Choroid plexus epithelial cell (primary cell): Measurements from ENCODE around the gene UBE2L6.
"Not testable (repeated sequence)": the region's sequence is repeated elsewhere in the genome, so short reads cannot be mapped to it uniquely, and the experiment has no call there.

Experiments
- DNase-seq: peaks from one replicate; pipeline ENCODE4 v3.0.0-alpha.2; 2010; ENCODE audit warnings: low read depth
- H3K4me3 ChIP-seq: 2 replicates; pipeline ENCODE4 v1.5.1; 2011; ENCODE audit warnings: low read depth, mild to moderate bottlenecking, control low read depth, low read length, moderate library complexity
- TF ChIP-seq, protein P1 (sequence below): conservative IDR thresholded peaks from 2 replicates; pipeline ENCODE4 v1.5.1; 2011; ENCODE audit warnings: low read depth, mild to moderate bottlenecking, control low read depth, inconsistent platforms, low read length, moderate library complexity

The UBE2L6 gene

DNA sequence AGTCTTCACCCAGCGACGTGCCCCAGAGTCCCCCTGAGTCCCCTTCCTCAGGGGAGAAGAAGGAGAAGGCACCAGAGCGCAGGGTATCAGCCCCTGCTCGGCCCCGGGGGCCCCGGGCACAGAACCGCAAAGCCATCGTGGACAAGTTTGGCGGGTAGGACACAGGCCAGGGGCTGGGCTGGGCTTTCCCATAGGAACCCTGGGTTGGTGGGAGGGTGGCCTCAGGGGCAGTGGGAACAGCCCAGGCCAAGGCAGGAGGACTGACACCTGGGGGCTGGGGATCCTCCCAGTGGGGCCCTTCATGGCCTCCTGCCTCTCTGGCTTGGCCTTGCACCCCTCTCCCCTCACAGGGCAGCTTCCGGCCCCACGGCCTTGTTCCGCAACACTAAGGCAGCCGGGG lies 21.6 kb downstream of the UBE2L6 start:
- H3K4me3 ChIP-seq: no peak overlapping the region
- no peak for DNase-seq
- TF ChIP-seq, protein P1, sequence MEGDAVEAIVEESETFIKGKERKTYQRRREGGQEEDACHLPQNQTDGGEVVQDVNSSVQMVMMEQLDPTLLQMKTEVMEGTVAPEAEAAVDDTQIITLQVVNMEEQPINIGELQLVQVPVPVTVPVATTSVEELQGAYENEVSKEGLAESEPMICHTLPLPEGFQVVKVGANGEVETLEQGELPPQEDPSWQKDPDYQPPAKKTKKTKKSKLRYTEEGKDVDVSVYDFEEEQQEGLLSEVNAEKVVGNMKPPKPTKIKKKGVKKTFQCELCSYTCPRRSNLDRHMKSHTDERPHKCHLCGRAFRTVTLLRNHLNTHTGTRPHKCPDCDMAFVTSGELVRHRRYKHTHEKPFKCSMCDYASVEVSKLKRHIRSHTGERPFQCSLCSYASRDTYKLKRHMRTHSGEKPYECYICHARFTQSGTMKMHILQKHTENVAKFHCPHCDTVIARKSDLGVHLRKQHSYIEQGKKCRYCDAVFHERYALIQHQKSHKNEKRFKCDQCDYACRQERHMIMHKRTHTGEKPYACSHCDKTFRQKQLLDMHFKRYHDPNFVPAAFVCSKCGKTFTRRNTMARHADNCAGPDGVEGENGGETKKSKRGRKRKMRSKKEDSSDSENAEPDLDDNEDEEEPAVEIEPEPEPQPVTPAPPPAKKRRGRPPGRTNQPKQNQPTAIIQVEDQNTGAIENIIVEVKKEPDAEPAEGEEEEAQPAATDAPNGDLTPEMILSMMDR: no peak

- TF ChIP-seq, protein P1: no peak
- no peak overlapping the region for H3K4me3 ChIP-seq
- no peak for DNase-seq
Observed at GRCh38 chr11:57544566-57544965, 22.9 kb downstream of the UBE2L6 start.

GRCh38 chr11:57543593-57543992 lies 23.9 kb downstream of the UBE2L6 start:
- DNase-seq: no peak
- H3K4me3 ChIP-seq: no peak overlapping the region
- TF ChIP-seq, protein P1: no peak

- no peak for DNase-seq
- TF ChIP-seq, protein P1: no peak
- H3K4me3 ChIP-seq: no peak overlapping the region
Observed at GRCh38 chr11:57542582-57542981, 24.9 kb downstream of the UBE2L6 start.

DNA sequence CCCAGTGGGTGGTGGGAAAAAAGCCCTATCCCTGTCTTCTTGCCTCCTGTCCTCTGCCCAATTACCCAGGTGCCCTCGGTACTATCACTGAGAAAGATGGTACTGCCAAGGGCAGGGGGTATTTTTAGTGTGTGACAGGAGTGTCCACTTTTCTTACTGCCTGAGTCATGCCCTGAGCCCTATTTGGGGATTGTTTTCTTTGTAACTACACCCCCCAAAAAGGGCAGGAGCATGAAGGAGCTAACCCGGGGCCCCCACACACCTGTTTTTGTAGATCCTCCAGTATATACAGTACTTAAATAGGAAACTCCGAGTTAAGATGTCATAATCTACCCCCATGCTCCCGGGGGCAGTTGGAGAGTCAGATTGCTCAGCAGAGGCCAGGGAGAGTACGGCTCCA lies 26.3 kb downstream of the UBE2L6 start:
- H3K4me3 ChIP-seq: no peak overlapping the region
- no peak for DNase-seq
- TF ChIP-seq, protein P1: no peak

DNA sequence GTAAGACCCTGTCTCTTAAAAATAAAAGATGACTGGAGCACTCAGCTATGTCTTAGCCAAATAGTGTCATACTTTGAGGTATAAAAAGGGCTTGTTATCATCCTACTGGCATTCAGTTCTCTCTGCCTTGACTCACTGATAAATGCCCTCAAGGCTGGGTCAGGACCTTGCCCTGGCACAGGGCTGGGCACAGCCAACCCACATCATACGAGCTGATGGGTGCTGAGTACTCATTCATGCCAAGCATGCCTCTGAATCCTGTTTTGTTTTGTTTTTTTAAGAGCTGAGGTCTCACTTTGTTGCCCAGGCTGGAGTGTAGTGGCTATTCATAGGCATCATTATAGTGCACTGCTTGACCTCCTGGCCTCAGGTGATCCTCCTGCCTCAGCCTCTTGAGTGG lies 28.1 kb downstream of the UBE2L6 start:
- no peak for DNase-seq
- TF ChIP-seq, protein P1: no peak

DNA sequence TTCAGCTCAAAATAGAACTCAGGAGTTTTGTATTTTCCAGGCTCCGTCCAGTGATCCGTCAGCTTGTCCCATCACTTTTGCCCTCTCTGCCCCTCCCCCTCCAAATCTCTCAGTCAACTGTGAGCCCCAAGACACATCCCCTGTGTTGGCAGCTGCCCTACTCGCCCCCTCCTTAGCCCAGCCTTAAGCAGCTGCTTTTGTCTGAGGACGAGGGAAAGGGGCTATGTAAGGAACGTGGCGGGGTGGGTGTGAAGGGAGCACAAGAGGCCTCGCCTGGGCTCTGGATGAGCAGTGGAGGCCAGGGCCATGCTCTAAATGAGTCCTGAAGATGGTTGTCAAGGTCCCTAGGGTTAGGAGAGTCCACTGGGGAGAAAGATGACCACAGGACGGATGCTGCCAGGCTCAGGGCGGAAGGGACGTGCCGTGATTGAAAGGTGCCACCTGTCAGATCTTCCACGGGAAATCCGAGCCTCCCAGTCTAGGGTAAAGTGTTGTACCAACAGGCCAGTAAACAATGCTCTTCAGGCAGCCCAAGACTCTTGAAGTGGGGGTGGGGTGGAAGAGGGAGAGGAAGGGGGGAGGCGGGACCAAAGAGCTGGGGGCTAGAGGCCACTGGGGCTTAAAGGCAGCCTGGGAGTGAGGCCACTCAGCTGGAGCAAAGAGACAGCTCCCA lies 30.4 kb downstream of the UBE2L6 start, which contains the start of gene SMTNL1:
TSS of gene SMTNL1 (plus strand) at position 649 of the 673 bp plus-strand sequence. CDS start 5,048 bp downstream, outside the sequence.
- H3K4me3 ChIP-seq: no peak within 1 kb of the TSS
- TF ChIP-seq, protein P1: no peak
- DNase-seq: no peak

More for the DNA sequence above, 28.1 kb downstream of the UBE2L6 start:
- no peak overlapping the region for H3K4me3 ChIP-seq

GRCh38 chr11:57534449-57534848 lies 33.0 kb downstream of the UBE2L6 start:
- DNase-seq: not testable (repeated sequence)

More at GRCh38 chr11:57534449-57534848, 33.0 kb downstream of the UBE2L6 start:
- not testable (repeated sequence) for H3K4me3 ChIP-seq
